CD14-positive monocyte (primary cell): ENCODE measurements around the gene TIRAP. TPM values are rescaled to one million over a fixed set of nuclear protein-coding genes. Genes with fewer than 3 reads are reported as not detected.
A peak's percentile ranks its signal among the peaks of the same experiment; 100 is the strongest.

ENCODE experiments used
- DNase-seq, 3 donors: peaks; one replicate each; pipeline ENCODE4 v3.0.0-alpha.2; 2011 to 2022
- H2AFZ ChIP-seq: 2 replicates; pipeline ENCODE4 v1.6.0; 2012; ENCODE audit warnings: mild to moderate bottlenecking, low read depth, low read length, inconsistent platforms; ENCODE audit not compliant: insufficient read depth, poor library complexity, severe bottlenecking
- H3K27ac ChIP-seq, 2 donors: 1 replicate in 1 of 2; 2 replicates in 1 of 2; pipeline ENCODE4 v1.5.1; 2012 to 2013; ENCODE audit warnings: low read length in 2 of 2, control low read depth in 1 of 2, inconsistent platforms in 1 of 2, low read depth in 1 of 2, mild to moderate bottlenecking in 1 of 2
- H3K27me3 ChIP-seq, 2 donors: one replicate each; pipeline versions ENCODE4 v1.6.0 to v1.6.1; 2011 to 2013; ENCODE audit warnings: low read length in 2 of 2; ENCODE audit not compliant: control insufficient read depth in 2 of 2, insufficient read depth in 2 of 2
- H3K36me3 ChIP-seq, 2 donors: replicated peaks in 1 of 2; 1 replicate in 1 of 2; 2 replicates in 1 of 2; pipeline versions ENCODE4 v1.5.1 to v1.6.1; 2012 to 2013; ENCODE audit warnings: low read length in 2 of 2, control low read depth in 1 of 2, inconsistent platforms in 1 of 2, mild to moderate bottlenecking in 1 of 2; ENCODE audit not compliant: insufficient read depth in 2 of 2, control insufficient read depth in 1 of 2
- H3K4me1 ChIP-seq, 2 donors: 1 replicate in 1 of 2; 2 replicates in 1 of 2; pipeline versions ENCODE4 v1.5.1 to v1.6.1; 2012 to 2013; ENCODE audit warnings: low read length in 2 of 2, control low read depth in 1 of 2, inconsistent platforms in 1 of 2, mild to moderate bottlenecking in 1 of 2, moderate library complexity in 1 of 2; ENCODE audit not compliant: insufficient read depth in 2 of 2, control insufficient read depth in 1 of 2
- H3K4me2 ChIP-seq: replicated peaks from 2 replicates; pipeline ENCODE3; 2012; ENCODE audit warnings: low read length, moderate library complexity, mild to moderate bottlenecking; ENCODE audit not compliant: poor library complexity, severe bottlenecking; ENCODE audit errors: extremely low read depth
- H3K4me3 ChIP-seq, 3 experiments: fragments of 200-600 bp in 1 of 3; sonication (generic) in 1 of 3; replicated peaks in 1 of 3; 1 replicate in 2 of 3; 2 replicates in 1 of 3; pipeline ENCODE4 v1.5.1; 2011 to 2013; ENCODE audit warnings: low read length in 3 of 3, mild to moderate bottlenecking in 3 of 3, control low read depth in 2 of 3, low read depth in 2 of 3, inconsistent platforms in 1 of 3, moderate library complexity in 1 of 3
- H3K79me2 ChIP-seq: 2 replicates; pipeline ENCODE4 v1.6.0; 2012; ENCODE audit warnings: mild to moderate bottlenecking, control low read depth, inconsistent platforms, low read length, moderate library complexity; ENCODE audit not compliant: insufficient read depth
- H3K9ac ChIP-seq: 2 replicates; pipeline ENCODE4 v1.6.0; 2017; ENCODE audit warnings: low read length, mild to moderate bottlenecking; ENCODE audit not compliant: insufficient read depth, poor library complexity, severe bottlenecking
- H3K9me3 ChIP-seq, 2 donors: replicated peaks in 1 of 2; 1 replicate in 1 of 2; 2 replicates in 1 of 2; pipeline versions ENCODE4 v1.5.1 to v1.6.1; 2012 to 2013; ENCODE audit warnings: low read length in 2 of 2, control low read depth in 1 of 2; ENCODE audit not compliant: control insufficient read depth in 1 of 2, insufficient read depth in 1 of 2
- H4K20me1 ChIP-seq: 2 replicates; pipeline ENCODE4 v1.6.0; 2012; ENCODE audit warnings: mild to moderate bottlenecking, low read length, control low read depth, moderate library complexity; ENCODE audit not compliant: insufficient read depth
- H3K27ac Mint-ChIP-seq, 7 donors: one replicate each; pipeline ENCODE4 v1.8.0; 2020; ENCODE audit warnings: mild to moderate bottlenecking in 7 of 7, mixed read lengths in 7 of 7, moderate library complexity in 6 of 7, inconsistent platforms in 2 of 7
- H3K27me3 Mint-ChIP-seq, 3 donors: one replicate each; pipeline ENCODE4 v1.8.0; 2021 to 2022; ENCODE audit warnings: low read depth in 3 of 3, mild to moderate bottlenecking in 3 of 3, mixed read lengths in 3 of 3, moderate library complexity in 3 of 3, inconsistent platforms in 1 of 3
- H3K36me3 Mint-ChIP-seq, 2 donors: one replicate each; pipeline ENCODE4 v1.8.0; 2020; ENCODE audit warnings: mixed read lengths in 2 of 2, inconsistent platforms in 1 of 2, mild to moderate bottlenecking in 1 of 2
- H3K4me1 Mint-ChIP-seq: one replicate; pipeline ENCODE4 v1.8.0; 2020; ENCODE audit warnings: mild to moderate bottlenecking, mixed read lengths
- H3K4me3 Mint-ChIP-seq, 2 donors: one replicate each; pipeline ENCODE4 v1.8.0; 2020; ENCODE audit warnings: mild to moderate bottlenecking in 2 of 2, mixed read lengths in 2 of 2, moderate library complexity in 1 of 2
- H3K9me3 Mint-ChIP-seq, 7 donors: one replicate each; pipeline ENCODE4 v1.8.0; 2020 to 2022; ENCODE audit warnings: mixed read lengths in 7 of 7, mild to moderate bottlenecking in 6 of 7, moderate library complexity in 6 of 7, inconsistent platforms in 2 of 7
- CTCF ChIP-seq: fragments of 200-600 bp; IDR thresholded peaks from one replicate; pipeline ENCODE4 v1.8.0; 2022; ENCODE audit warnings: antibody characterized with exemption, mild to moderate bottlenecking
- WGBS: methylation state at CpG from one replicate; pipeline ENCODE4 v1.1.5; 2013; ENCODE audit warnings: missing lambda C conversion rate; ENCODE audit not compliant: insufficient coverage; 5-methylcytosine and 5-hydroxymethylcytosine counted together
- intact Hi-C, 2 donors: fragments of 100-400 bp; cut with micrococcal nuclease; formaldehyde crosslinking; loops; one replicate each; pipeline versions ENCODE4 v1.15.0 to v1.15.1; 2023
- polyA plus RNA-seq, 3 donors: library from polyadenylated mRNA; depleted of rRNA in 1 of 3; unstranded in 2 of 3; stranded (reverse) in 1 of 3; fragments of 300-500 nt in 2 of 3; fragments of >200 nt in 1 of 3; fragmentation: Illumina TruSeq in 2 of 3; gene quantifications; 1 replicate in 2 of 3; 2 replicates in 1 of 3; pipeline ENCODE4 v1.2.3, GENCODE V29; 2012 to 2021

TIRAP gene
- polyA plus RNA-seq, 3 donors, result 7.0 to 13.8 (median 11.1) TPM

- no peak for TF ChIP-seq CTCF
- H3K9me3 Mint-ChIP-seq, result no peaks in the 10 kb centered on the region
- peaks cover 3% of the 10 kb centered on the region for H4K20me1 ChIP-seq
- intact Hi-C loops, result no loop called here
- H2AFZ ChIP-seq, result no peak overlapping the region
- 96% methylated on average over 12 of the region's 15 CpGs for WGBS
- peak in 1 of 3 donors; percentile 41 for DNase-seq
- no peak overlapping the region for H3K27ac ChIP-seq
- H3K36me3 ChIP-seq, result peaks cover 40 to 82% of the 10 kb centered on the region in 2 donors
- H3K27me3 ChIP-seq, result no peaks in the 10 kb centered on the region
- peaks cover 0 to 5% (median 5%) of the 10 kb centered on the region in 3 donors for H3K27me3 Mint-ChIP-seq
- no peak overlapping the region for H3K9ac ChIP-seq
- peak overlapping the region in 2 of 7 donors; percentile 19 to 56 for H3K27ac Mint-ChIP-seq
- H3K4me2 ChIP-seq, result no peak overlapping the region
- peaks cover 41% of the 10 kb centered on the region for H3K4me1 Mint-ChIP-seq
- H3K9me3 ChIP-seq, result no peaks in the 10 kb centered on the region
- H3K36me3 Mint-ChIP-seq, result peaks cover 76 to 84% of the 10 kb centered on the region in 2 donors
- no peak overlapping the region for H3K4me3 Mint-ChIP-seq
- no peak overlapping the region for H3K4me3 ChIP-seq
- peaks cover 3% of the 10 kb centered on the region for H3K79me2 ChIP-seq
- H3K4me1 ChIP-seq, result peaks cover 26 to 27% of the 10 kb centered on the region in 2 donors
Observed at GRCh38 chr11:126339073-126339862, 56.4 kb downstream of the TIRAP start.

- H3K9me3 ChIP-seq, result no peaks in the 10 kb centered on the region
- 93% methylated on average over 6 of the region's 11 CpGs for WGBS
- H3K27me3 ChIP-seq, result no peaks in the 10 kb centered on the region
- peaks cover 0 to 5% (median 5%) of the 10 kb centered on the region in 3 donors for H3K27me3 Mint-ChIP-seq
- H3K4me3 ChIP-seq, result no peak overlapping the region
- peaks cover 41% of the 10 kb centered on the region for H3K4me1 Mint-ChIP-seq
- no peak overlapping the region for H2AFZ ChIP-seq
- intact Hi-C loops, result no loop called here
- H3K9me3 Mint-ChIP-seq, result no peaks in the 10 kb centered on the region
- no peak overlapping the region for H3K27ac ChIP-seq
- peaks cover 79 to 85% of the 10 kb centered on the region in 2 donors for H3K36me3 Mint-ChIP-seq
- H3K4me1 ChIP-seq, result peaks cover 29% of the 10 kb centered on the region in 2 donors
- no peak overlapping the region for H3K4me3 Mint-ChIP-seq
- peaks cover 47 to 83% of the 10 kb centered on the region in 2 donors for H3K36me3 ChIP-seq
- peaks cover 3% of the 10 kb centered on the region for H4K20me1 ChIP-seq
- H3K4me2 ChIP-seq, result no peak overlapping the region
- DNase-seq, result no peak
- no peak overlapping the region for H3K9ac ChIP-seq
- peaks cover 3% of the 10 kb centered on the region for H3K79me2 ChIP-seq
- peak overlapping the region in 3 of 7 donors; percentile 9 to 42 (median 14) for H3K27ac Mint-ChIP-seq
- no peak for TF ChIP-seq CTCF
Observed at GRCh38 chr11:126339863-126340434, 57.1 kb downstream of the TIRAP start.
